Astrocyte of the cerebellum (primary cell): ENCODE data around the gene R3HDM2.
"Not testable (repeated sequence)": the region's sequence is repeated elsewhere in the genome, so short reads cannot be mapped to it uniquely, and the experiment has no call there.

Experiments
- DNase-seq: peaks from one replicate; pipeline ENCODE4 v3.0.0-alpha.2; 2011; ENCODE audit warnings: low read depth
- H3K4me3 ChIP-seq: 2 replicates; pipeline ENCODE4 v1.5.1; 2011; ENCODE audit warnings: mild to moderate bottlenecking, low read depth, low read length, moderate library complexity
- in situ Hi-C: cut with HindIII; loops from 2 replicates; pipeline ENCODE4 v1.10.0; 2017; ENCODE audit warnings: low sequenced_read_pairs
- TF ChIP-seq, protein P1 (sequence below): IDR thresholded peaks from 2 replicates; pipeline ENCODE4 v1.5.1; 2012; ENCODE audit warnings: low read length, low read depth, moderate library complexity, mild to moderate bottlenecking; ENCODE audit errors: missing control alignments

The R3HDM2 gene

GRCh38 chr12:57420482-57420881 is 10.4 kb downstream of the R3HDM2 start:
- TF ChIP-seq, protein P1, sequence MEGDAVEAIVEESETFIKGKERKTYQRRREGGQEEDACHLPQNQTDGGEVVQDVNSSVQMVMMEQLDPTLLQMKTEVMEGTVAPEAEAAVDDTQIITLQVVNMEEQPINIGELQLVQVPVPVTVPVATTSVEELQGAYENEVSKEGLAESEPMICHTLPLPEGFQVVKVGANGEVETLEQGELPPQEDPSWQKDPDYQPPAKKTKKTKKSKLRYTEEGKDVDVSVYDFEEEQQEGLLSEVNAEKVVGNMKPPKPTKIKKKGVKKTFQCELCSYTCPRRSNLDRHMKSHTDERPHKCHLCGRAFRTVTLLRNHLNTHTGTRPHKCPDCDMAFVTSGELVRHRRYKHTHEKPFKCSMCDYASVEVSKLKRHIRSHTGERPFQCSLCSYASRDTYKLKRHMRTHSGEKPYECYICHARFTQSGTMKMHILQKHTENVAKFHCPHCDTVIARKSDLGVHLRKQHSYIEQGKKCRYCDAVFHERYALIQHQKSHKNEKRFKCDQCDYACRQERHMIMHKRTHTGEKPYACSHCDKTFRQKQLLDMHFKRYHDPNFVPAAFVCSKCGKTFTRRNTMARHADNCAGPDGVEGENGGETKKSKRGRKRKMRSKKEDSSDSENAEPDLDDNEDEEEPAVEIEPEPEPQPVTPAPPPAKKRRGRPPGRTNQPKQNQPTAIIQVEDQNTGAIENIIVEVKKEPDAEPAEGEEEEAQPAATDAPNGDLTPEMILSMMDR = no peak
- DNase-seq = no peak
- in situ Hi-C loops = no loop called here
- H3K4me3 ChIP-seq = no peak overlapping the region

GRCh38 chr12:57419495-57419894 is 11.3 kb downstream of the R3HDM2 start:
- TF ChIP-seq, protein P1 = no peak
- no peak for DNase-seq
- in situ Hi-C loops = no loop called here
- no peak overlapping the region for H3K4me3 ChIP-seq

GRCh38 chr12:57418255-57418654 is 12.6 kb downstream of the R3HDM2 start:
- DNase-seq = no peak
- TF ChIP-seq, protein P1 = no peak
- no peak overlapping the region for H3K4me3 ChIP-seq
- in situ Hi-C loops = no loop called here

- no peak for DNase-seq
- in situ Hi-C loops = no loop called here
- no peak overlapping the region for H3K4me3 ChIP-seq
- TF ChIP-seq, protein P1 = no peak
Measured at GRCh38 chr12:57416039-57416996, 14.5 kb downstream of the R3HDM2 start.

- DNase-seq = no peak
- H3K4me3 ChIP-seq = no peak overlapping the region
- TF ChIP-seq, protein P1 = no peak
- in situ Hi-C loops = no loop called here
Measured at GRCh38 chr12:57415088-57415487, 15.8 kb downstream of the R3HDM2 start.

DNA sequence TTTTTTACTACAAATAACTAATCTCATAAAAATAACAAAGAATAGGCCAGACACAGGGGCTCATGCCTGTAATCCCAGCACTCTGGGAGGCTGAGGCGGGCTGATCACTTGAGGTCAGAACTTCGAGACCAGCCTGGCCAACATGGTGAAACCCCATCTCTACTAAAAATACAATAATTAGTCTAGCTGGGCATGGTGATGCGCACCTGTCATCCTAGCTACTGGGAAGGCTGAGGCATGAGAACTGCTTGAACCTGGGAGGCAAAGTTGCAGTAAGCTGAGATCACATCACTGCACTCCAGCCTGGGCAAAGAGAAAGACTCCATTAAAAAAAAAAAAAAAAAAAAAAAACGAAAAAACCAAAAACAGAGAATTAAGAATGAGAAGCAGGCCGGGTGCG is 16.7 kb downstream of the R3HDM2 start:
- DNase-seq, H3K4me3 ChIP-seq, in situ Hi-C loops: not testable (repeated sequence)

DNA sequence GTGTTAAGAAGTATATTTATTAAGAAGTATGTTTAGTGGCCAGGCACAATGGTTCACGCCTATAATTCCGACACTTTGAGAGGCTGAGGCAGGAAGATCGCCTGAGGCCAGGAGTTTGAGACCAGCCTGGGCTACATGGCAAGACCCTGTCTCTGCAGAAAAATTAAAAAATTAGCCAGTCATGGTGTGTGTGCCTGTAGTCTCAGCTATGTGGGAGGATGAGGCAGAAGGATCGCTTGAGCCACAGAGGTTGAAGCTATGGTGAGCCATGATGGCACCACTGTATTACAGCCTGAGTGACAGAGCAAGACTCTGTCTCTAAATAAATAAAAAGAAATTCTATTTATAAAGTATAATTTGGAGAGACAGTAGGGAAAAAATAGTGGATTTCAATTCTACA is 20.3 kb downstream of the R3HDM2 start:
- DNase-seq = no peak
- TF ChIP-seq, protein P1 = no peak
- H3K4me3 ChIP-seq = no peak overlapping the region
- in situ Hi-C loops = no loop called here
